GM12891 (cell line): Measurements from ENCODE around the gene VWF.
"Not testable (repeated sequence)": the region's sequence is repeated elsewhere in the genome, so short reads cannot be mapped to it uniquely, and the experiment has no call there.

Source experiments
- POLR2A ChIP-seq: IDR thresholded peaks from 2 replicates; pipeline ENCODE4 v1.6.1; 2011; ENCODE audit warnings: low read depth, low read length, control low read depth
- POLR2AphosphoS5 ChIP-seq: IDR thresholded peaks from 2 replicates; pipeline ENCODE4 v1.6.1; 2011; ENCODE audit warnings: low read depth, low read length, control low read depth
- POU2F2 ChIP-seq: IDR thresholded peaks from 2 replicates; pipeline ENCODE4 v1.6.1; 2011; ENCODE audit warnings: low read depth, mild to moderate bottlenecking, control low read depth, low read length, moderate library complexity
- TAF1 ChIP-seq: IDR thresholded peaks from 2 replicates; pipeline ENCODE4 v1.6.1; 2011; ENCODE audit warnings: low read depth, low read length, control low read depth

DNA sequence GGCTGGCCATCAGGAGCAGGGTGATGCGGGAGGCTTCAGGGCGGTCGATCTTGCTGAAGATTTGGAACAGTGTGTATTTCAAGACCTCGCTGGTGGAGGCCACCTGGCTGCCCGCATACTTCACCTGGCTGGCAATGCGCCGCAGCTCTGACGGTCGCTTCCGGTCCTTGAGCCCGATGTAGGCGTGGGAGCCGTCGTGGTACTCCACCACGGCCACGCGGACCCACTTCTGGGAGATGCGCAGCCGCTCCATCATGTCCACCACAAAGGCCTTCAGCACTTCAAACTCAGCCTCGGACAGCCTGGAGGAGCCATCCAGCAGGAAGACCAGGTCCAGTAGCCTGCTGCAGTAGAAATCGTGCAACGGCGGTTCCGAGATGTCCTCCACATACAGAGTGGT lies 105.2 kb downstream of the VWF start:
- TF ChIP-seq POLR2AphosphoS5, POLR2A, TAF1, POU2F2: not testable (repeated sequence)
